Dermis blood vessel endothelial cell (primary cell): ENCODE measurements around the gene XAGE1B. TPM values are rescaled to one million over a fixed set of nuclear protein-coding genes. Genes with fewer than 3 reads are reported as not detected.
"Not testable (repeated sequence)": the region's sequence is repeated elsewhere in the genome, so short reads cannot be mapped to it uniquely, and the experiment has no call there.

ENCODE experiments used
- DNase-seq: peaks from one replicate; pipeline ENCODE4 v3.0.0; 2010
- total RNA-seq: library from RNA; depleted of rRNA; stranded (reverse); fragments of >200 nt; gene quantifications from 2 replicates; pipeline ENCODE4 v1.2.3, GENCODE V29; 2014

XAGE1B gene, protein sequence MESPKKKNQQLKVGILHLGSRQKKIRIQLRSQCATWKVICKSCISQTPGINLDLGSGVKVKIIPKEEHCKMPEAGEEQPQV
- total RNA-seq: not detected in 2 replicates

DNA sequence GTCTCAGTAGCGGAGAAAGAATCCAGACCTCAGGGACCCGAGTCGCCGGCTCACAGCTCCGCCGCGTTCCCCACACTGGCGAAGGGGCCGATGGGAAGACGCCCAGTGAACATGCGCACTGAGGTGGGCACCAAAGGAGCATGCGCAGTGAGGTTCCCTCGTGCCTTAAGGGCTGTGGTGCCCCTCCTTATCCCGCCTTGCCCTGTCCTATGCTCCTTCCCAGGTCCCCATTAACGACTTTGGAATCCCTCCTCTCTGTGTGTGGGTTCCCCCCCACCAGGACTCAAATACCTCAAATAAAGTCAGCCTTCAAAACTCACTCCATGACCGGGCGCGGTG lies at the start of gene XAGE1B:
Gene XAGE1B, minus strand, starts transcription at position 77 of the 339 bp plus-strand sequence. CDS start 1,536 bp downstream, outside the sequence.
- DNase-seq: not testable (repeated sequence)

DNA sequence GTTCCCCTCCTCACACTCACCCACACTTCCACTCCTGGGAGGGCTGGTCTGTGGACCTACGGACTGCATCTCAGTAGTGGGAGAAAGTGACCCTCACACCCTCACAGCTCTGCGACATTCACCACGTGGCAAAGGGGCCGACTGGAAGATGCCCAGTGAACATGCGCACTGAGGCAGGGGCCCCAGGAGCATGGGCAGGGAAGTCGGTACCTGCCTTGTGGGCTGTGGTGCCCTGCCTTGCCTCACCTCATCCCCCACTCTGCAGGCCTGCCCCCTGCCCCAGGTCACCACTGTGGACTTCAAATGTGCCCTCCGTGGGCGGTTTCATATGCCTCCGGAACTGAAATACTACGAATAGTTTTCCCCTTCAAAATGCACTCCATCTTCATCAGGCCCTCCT lies 46.2 kb upstream of the XAGE1B start:
- no peak for DNase-seq

DNA sequence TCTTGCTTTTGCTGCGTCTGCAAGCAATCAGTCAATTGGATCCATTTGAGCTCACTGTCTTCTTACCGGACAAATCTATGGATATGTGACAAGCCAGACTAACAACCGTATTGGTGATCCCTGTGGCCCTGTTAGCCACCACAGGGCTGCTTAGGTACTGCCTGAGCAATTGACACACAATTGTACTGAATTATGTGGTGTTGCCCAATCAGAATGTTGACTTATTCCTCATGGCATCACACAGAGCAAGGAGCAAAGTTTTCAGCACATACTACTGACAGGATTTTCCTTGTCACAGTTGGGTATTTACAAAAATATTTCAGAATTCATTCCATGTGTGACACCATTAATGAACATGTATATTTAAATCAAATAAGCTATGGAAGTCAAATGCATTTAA lies 41.3 kb upstream of the XAGE1B start:
- no peak for DNase-seq

DNA sequence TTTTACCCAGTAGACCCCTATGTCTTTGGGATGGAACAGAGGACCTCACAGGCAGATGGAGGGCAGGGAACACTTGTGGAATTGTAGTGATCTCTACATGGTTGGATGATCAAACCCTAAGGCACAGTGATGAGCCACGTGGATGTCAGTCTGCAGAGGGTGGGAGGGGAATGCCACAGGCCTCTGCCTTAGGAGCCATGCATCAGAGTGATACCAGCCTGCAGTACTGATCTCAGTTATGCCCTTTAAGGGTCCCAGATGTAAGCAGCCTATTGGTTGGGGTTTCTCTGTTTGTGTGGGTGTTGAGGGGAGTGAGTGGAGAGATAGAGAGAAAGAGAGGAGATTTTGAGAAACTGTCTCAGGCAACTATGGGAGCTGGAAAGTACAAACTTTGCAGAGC lies 39.9 kb upstream of the XAGE1B start:
- DNase-seq: no peak

DNA sequence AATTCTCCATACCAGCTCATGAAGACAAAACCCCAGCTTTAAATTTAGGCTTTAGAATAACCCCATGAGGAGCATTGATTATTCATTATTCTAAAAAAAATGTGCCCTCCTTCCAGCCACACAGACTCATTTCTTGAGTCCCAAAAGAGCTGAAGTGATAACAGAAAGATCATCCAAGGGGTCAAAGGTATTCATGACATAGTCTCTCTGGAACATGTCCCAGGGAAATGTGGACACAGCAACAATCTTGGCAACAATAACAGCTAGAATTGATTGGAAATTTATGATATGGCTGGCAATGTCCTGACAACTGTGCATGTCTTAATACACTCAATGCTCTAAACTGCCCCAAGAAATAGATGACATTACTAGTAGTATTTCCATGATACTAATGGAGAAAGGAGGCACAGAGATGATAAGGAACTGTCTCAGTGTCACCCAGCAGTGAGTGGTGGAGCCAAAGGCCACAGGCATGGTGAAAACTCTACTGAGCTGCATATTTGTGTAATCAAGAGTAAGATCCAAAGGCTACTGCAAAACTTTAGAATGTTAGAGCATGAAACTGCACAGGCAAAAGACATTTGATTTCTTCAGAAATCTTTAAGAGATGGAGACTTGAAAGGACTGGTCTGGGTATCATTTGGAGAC lies 37.3 kb upstream of the XAGE1B start:
- DNase-seq: no peak

DNA sequence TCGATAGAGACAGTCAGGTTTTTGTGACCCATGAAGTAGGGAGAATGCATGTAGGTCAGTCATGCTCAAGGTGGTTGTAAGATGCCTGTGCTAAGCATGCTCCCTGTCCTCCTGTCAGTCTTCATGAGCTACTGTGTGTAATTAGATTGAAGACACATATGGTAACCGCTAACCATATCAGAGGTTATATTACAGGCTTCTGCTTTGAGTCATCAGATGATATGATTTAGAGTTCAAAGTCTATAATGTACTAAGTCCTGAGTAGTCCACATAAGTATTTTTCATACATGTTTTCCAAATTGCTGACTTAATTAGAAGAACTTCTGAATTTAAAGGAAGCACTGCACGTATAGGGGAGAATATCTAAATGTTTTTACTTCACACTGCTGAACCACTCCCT lies 31.9 kb upstream of the XAGE1B start:
- not testable (repeated sequence) for DNase-seq

DNA sequence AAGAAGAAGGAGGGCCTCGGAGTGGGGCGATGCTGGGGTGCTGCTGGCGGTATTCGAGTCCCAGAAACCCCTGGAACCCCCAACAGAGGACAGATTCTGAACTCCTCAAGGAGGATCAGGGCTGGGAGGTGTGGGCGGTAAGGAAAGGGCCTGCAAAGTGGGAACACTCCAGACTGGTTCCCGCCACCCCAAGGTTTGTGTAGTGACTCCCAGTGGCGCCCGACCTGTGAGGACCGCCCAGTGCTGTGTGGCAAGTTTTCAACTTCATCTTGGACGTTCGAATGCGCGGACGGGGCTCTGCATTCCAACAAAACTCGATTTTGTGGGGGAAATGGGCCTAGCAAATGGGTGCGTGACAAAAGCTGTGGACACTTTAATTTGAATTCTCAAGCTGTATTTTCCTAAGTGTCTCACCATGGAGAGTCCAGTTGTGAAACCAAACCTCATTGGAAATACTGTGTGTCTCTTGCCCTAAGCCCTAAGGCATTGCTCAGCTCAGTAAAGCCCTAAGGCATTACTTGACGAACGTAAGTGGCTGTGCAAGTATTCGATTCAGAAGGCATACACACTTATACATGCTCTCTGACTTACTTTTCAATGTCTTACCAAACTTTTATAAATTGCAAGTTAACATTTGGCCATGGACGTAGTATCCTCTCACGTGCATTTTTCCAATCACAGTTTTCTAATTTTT lies 27.4 kb upstream of the XAGE1B start:
- no peak for DNase-seq

DNA sequence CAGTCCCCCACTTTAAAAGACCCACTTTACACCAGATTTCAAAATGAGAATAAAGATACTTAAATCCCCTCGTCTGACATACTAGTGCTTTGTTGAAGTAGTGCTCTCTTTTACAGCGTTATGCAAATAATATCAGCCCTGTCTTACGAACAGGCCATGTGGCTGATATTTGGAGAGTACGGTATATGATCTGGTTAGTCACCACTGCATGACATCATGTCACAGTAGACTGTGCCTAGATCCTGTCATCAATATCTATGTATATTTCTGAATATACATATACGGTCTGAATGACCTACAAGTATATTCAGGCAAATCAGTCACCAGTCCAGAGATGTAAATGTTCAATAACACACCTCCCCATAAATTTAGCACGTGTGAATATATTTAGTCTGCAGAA lies 25.4 kb upstream of the XAGE1B start:
- no peak for DNase-seq

DNA sequence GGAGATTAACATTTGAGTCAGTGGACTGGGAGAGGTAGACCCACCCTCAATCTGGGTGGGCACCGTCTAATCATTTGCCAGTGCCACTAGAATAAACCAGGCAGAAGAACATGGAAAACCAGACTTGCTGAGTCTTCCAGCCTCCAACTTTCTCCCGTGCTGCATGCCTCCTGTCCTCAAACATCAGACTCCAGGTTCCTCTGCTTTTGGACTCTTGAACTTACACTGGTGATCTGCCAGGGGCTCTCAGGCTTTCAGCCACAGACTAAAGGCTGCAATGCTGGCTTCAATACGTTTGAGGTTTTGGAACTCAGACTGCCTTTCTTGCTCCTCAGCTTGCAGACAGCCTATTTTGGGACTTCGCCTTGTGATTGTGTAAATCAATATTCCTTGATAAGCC lies 24.2 kb upstream of the XAGE1B start:
- DNase-seq: not testable (repeated sequence)

DNA sequence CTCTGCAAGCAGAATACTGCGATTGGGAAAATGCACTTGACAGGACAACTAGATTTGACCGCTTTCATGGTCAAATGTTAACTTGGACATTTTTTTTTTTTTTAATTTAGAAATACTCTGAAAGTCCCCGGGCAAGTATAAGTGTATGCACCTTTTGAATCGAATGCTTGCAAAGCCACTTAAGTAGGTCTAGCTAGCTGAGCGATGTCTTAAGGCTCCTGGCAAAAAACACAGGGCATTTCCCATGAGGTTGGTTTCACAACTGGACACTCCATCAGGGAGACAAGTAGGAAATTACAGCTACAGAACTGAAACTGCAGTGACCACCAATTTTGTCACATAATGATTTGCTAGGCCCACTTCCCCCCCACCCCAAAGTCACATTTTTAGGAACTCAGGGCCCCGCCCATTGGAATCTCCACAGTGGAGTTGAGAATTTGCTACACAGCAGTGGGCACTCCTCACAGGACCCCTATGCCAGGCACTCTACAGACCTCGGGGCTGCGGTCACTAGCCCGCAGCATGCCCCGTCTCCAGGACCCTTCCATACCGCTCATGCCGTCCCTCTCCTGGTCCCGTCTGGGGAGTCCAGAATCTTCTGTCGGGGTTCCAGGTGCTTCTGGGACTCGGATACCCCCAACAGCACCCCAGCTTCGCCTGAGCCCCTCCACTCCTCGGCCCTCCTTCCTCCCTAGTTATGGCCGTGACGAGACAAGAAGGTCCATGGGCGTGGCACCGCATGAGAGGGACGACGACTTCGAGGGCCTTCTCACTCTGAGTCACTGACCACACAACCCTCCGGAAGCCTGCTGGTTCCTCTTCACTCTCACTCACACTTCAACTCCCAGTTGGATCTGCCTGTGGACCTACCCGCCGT lies 515 bp downstream of the XAGE1B start:
- DNase-seq: not testable (repeated sequence)

DNA sequence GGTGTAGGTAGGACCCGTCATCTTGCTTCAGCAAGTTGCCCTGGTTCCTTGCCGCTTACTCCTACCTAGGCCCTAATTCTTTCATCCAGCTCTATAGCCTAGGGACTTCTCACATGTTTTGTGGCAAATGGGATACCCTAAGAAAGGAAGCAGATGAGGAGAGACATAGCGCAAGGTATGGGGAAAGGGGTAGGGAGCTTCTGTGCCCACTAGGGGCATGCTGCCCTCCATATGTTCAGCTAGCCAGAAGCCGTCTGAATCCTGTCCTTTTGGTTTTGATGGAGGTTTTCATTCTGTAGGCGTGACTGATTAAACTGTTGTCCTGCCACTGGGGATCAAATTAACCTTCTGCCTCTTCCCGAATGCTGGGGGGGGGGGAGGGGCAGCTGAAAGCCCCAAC lies 5.7 kb downstream of the XAGE1B start:
- DNase-seq: not testable (repeated sequence)

DNA sequence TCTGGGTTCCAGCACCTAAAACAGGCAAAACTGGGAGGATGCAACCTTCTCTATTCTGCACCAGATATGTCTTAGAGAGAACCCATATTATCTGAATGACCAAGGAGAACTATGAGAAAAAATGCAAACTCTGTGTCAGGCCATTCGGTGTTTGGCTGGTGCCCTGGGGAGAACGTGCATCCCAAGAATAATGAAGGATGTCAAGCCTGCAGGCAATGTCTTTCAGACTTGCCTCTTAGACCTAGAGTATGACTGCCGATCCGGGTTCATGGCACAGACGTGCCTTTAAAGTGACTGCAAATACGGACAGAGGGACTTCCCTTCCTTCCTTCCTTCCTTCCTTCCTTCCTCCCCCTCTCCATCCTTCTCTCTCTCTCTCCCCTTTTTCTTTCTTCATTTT lies 6.9 kb downstream of the XAGE1B start:
- DNase-seq: no peak

DNA sequence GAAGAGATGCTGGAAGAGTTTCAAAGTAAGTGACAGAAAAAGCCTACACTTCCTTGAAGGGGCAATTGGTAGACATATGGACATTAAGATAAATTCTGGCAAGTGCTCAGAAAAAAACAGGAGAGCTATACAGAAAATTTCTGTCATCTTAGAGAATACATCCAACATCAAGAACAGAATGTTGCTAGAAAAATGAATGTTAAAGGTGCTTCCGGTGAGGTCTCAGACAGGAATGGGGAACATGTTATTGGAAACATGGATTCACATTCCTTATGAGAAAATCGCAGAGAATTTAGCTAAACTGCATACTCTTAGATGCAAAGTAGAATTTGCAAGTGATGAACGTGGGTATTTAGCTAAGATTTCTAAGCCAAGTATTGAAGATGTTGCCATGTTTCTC lies 9.5 kb downstream of the XAGE1B start:
- DNase-seq: no peak

DNA sequence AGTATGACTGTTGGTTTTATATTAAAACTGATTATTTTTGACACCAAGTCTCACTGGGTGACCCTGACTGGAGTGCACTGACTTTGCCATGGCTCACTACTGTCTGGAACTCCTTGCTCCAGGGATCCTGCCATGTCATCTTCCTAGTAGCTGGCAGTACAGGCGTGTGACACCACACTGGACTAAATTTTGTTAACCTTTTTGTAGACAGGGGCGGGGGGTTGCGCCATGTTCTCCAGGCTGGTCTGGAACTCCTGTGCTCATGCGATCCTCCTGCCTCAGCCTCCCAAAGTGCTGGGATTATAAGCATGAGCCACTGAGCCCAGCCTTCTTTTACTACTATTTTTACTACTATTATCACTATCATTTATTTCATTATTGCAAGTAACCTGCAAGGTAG lies 12.3 kb downstream of the XAGE1B start:
- no peak for DNase-seq

DNA sequence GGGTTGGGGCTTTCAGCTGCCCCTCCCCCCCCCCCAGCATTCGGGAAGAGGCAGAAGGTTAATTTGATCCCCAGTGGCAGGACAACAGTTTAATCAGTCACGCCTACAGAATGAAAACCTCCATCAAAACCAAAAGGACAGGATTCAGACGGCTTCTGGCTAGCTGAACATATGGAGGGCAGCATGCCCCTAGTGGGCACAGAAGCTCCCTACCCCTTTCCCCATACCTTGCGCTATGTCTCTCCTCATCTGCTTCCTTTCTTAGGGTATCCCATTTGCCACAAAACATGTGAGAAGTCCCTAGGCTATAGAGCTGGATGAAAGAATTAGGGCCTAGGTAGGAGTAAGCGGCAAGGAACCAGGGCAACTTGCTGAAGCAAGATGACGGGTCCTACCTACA lies 15.5 kb downstream of the XAGE1B start:
- not testable (repeated sequence) for DNase-seq

DNA sequence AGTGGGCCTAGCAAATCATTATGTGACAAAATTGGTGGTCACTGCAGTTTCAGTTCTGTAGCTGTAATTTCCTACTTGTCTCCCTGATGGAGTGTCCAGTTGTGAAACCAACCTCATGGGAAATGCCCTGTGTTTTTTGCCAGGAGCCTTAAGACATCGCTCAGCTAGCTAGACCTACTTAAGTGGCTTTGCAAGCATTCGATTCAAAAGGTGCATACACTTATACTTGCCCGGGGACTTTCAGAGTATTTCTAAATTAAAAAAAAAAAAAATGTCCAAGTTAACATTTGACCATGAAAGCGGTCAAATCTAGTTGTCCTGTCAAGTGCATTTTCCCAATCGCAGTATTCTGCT lies 20.5 kb downstream of the XAGE1B start:
- not testable (repeated sequence) for DNase-seq

DNA sequence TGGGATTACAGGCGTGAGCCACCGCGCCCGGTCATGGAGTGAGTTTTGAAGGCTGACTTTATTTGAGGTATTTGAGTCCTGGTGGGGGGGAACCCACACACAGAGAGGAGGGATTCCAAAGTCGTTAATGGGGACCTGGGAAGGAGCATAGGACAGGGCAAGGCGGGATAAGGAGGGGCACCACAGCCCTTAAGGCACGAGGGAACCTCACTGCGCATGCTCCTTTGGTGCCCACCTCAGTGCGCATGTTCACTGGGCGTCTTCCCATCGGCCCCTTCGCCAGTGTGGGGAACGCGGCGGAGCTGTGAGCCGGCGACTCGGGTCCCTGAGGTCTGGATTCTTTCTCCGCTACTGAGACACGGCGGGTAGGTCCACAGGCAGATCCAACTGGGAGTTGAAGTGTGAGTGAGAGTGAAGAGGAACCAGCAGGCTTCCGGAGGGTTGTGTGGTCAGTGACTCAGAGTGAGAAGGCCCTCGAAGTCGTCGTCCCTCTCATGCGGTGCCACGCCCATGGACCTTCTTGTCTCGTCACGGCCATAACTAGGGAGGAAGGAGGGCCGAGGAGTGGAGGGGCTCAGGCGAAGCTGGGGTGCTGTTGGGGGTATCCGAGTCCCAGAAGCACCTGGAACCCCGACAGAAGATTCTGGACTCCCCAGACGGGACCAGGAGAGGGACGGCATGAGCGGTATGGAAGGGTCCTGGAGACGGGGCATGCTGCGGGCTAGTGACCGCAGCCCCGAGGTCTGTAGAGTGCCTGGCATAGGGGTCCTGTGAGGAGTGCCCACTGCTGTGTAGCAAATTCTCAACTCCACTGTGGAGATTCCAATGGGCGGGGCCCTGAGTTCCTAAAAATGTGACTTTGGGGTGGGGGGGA lies 21.1 kb downstream of the XAGE1B start, which contains the start of gene XAGE1A:
Gene XAGE1A, plus strand, starts transcription at position 264 of the 874 bp plus-strand sequence. CDS start 1,554 bp downstream, outside the sequence.
- not testable (repeated sequence) for DNase-seq

DNA sequence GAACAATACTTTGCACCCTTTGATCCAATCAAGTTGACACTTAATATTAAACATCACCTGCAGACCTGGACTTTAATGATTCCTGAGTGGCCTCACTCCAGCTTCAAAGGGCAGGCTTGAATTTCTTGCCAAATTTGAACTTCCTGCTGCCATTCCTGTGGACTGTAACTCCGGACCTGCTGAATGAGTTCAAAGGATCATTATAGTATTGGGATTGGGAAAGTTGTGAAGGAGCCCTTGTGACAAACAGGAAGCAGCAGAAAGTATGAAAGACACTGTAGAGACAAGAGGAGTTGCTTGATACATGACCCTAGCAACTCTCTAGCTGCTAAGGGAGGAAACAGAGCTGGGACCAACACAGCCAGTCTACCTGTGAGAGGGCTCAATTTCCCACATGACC lies 45.6 kb downstream of the XAGE1B start:
- DNase-seq: not testable (repeated sequence)
